ENCODE measurements around the gene HOXB7. TPM values are rescaled to one million over a fixed set of nuclear protein-coding genes. Genes with fewer than 3 reads are reported as not detected.

Gene HOXB7
- total RNA-seq, 1 donor from 2014 or later, result not detected

GRCh38 chr17:48597778-48598631, 12.8 kb downstream of the HOXB7 start:
- TF ChIP-seq CTCF (IDR thresholded peaks at IDR 0.05), result no peak
- DNase-seq (ENCODE audit: extremely low spot score, unreplicated experiment), result no peak
- no peaks in the 10 kb centered on the region for H3K9me3 Mint-ChIP-seq (ENCODE audit: unreplicated experiment)
- H3K4me1 Mint-ChIP-seq (ENCODE audit: unreplicated experiment), result peaks cover 11% of the 10 kb centered on the region
- H3K27me3 Mint-ChIP-seq (ENCODE audit: unreplicated experiment), result peaks cover 99% of the 10 kb centered on the region
- no peak overlapping the region for H3K27ac Mint-ChIP-seq (ENCODE audit: unreplicated experiment)
- no peaks in the 10 kb centered on the region for H3K36me3 Mint-ChIP-seq (ENCODE audit: unreplicated experiment)
- H3K4me3 Mint-ChIP-seq (ENCODE audit: unreplicated experiment), result no peak overlapping the region

GRCh38 chr17:48597528-48597777, 13.4 kb downstream of the HOXB7 start:
- Mint-ChIP-seq H3K27me3 (ENCODE audit: unreplicated experiment) (peaks cover 99% of the 10 kb centered on the region), H3K27ac (ENCODE audit: unreplicated experiment) (no peak overlapping the region), H3K4me3 (ENCODE audit: unreplicated experiment) (no peak overlapping the region), H3K4me1 (ENCODE audit: unreplicated experiment) (peaks cover 11% of the 10 kb centered on the region), H3K36me3 (ENCODE audit: unreplicated experiment) (no peaks in the 10 kb centered on the region), H3K9me3 (ENCODE audit: unreplicated experiment) (no peaks in the 10 kb centered on the region)
- no peak for DNase-seq (ENCODE audit: extremely low spot score, unreplicated experiment)
- no peak for TF ChIP-seq CTCF (IDR thresholded peaks at IDR 0.05)

GRCh38 chr17:48596735-48597527, 13.9 kb downstream of the HOXB7 start:
- Mint-ChIP-seq H3K4me1 (ENCODE audit: unreplicated experiment) (peaks cover 11% of the 10 kb centered on the region), H3K27me3 (ENCODE audit: unreplicated experiment) (peaks cover 97% of the 10 kb centered on the region), H3K27ac (ENCODE audit: unreplicated experiment) (no peak overlapping the region), H3K4me3 (ENCODE audit: unreplicated experiment) (no peak overlapping the region), H3K9me3 (ENCODE audit: unreplicated experiment) (no peaks in the 10 kb centered on the region), H3K36me3 (ENCODE audit: unreplicated experiment) (no peaks in the 10 kb centered on the region)
- no peak for TF ChIP-seq CTCF (IDR thresholded peaks at IDR 0.05)
- DNase-seq (ENCODE audit: extremely low spot score, unreplicated experiment), result no peak

GRCh38 chr17:48596000-48596734, 14.7 kb downstream of the HOXB7 start:
- no peak for DNase-seq (ENCODE audit: extremely low spot score, unreplicated experiment)
- H3K36me3 Mint-ChIP-seq (ENCODE audit: unreplicated experiment), result no peaks in the 10 kb centered on the region
- H3K9me3 Mint-ChIP-seq (ENCODE audit: unreplicated experiment), result no peaks in the 10 kb centered on the region
- TF ChIP-seq CTCF (IDR thresholded peaks at IDR 0.05), result no peak
- H3K4me1 Mint-ChIP-seq (ENCODE audit: unreplicated experiment), result peaks cover 11% of the 10 kb centered on the region
- peaks cover 97% of the 10 kb centered on the region for H3K27me3 Mint-ChIP-seq (ENCODE audit: unreplicated experiment)
- no peak overlapping the region for H3K4me3 Mint-ChIP-seq (ENCODE audit: unreplicated experiment)
- no peak overlapping the region for H3K27ac Mint-ChIP-seq (ENCODE audit: unreplicated experiment)

All from osteocyte (in vitro differentiated cells).